Activated CD8-positive, alpha-beta memory T cell treated with anti-CD3 and anti-CD28 coated beads for 1 hour (primary cell): ENCODE results near the gene MCF2L.
"Not testable (repeated sequence)": the region's sequence is repeated elsewhere in the genome, so short reads cannot be mapped to it uniquely, and the experiment has no call there.

ENCODE experiments used
- DNase-seq, 2 donors: peaks; one replicate each; pipeline ENCODE4 v3.0.0-alpha.2; 2020; ENCODE audit warnings: low read depth in 1 of 2; ENCODE audit errors: extremely low read depth in 1 of 2

The MCF2L gene

GRCh38 chr13:113062691-113063090, 93.7 kb downstream of the MCF2L start:
- DNase-seq, result no peak

DNA sequence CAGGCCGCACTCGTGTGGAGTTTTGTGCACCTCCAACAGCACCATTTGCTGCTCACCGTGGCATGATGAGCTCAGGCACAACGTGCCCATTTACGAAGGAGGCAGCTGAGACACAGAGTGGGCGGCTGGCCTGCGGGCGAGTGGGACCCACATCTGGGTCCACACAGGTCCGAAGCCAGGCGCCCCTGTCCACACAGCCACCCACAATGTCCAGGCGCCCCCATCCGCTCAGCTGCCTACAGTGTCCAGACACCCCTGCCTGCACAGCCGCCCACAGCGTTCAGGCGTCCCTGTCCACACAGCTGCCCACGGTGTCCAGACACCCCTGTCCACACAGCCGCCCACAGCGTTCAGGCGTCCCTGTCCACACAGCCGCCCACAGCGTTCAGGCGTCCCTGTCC, 94.1 kb downstream of the MCF2L start:
- no peak for DNase-seq

DNA sequence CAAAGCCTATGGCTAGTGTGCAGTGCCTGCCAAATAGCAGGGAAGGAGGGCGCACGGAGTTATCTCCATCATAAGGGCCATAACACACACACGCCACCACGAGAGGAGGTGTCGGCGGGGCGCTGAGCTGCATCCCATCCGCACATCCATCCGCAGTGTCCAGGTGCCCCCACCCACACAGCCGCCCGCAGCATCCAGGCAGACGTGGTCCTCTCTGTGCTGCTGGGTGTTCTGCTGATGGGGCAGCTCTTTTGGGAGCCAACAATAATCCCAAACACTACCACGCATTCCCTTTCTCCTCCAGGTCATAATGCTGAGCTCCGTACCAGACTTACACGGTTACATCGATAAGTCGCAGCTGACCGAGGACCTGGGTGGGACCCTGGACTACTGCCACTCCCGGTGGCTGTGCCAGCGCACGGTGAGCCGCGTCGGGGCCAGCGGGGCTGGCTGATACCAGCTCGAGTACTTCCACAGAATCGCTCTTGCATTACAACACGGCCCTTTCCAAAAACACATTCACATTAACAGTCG, 95.1 kb downstream of the MCF2L start:
- no peak for DNase-seq

DNA sequence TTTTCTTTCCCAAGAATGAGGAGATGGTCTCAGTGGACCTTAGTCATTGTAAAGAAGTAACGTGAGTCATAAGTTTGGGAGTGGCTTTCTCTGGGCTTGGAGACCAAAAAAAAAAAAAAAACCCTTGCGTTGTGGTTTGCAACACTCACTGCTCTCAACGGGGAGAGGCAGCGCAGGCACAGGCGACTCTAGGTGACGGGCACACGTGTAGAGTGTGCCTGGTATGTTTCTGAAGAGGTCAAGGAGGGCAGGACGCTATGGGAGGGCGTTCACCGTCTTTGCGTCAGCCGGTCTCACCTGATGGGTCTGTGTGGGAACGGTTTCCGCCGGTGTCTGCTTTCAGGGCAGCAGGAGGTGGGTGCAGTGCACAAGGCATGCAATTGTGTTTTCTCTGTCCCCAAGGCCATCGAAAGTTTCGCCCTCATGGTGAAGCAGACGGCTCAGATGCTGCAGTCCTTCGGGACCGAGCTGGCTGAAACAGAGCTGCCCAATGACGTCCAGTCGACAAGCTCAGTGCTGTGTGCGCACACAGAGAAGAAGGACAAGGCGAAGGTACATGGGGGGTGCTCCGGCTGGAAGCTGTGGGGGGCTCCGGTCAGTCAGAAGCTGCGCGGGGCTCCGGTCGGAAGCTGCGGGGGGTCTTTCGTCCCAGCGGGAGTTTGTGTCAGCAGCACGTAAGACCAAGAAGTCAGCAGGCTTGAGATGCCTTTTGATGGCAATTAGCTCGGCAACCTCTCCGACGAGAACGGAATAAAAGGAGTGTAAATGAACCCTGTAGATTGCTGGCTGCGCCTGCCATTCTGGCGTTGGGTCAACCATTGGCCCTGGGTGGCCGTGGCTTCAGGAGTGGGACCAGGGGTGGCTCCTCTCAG, 95.8 kb downstream of the MCF2L start:
- DNase-seq, result no peak

GRCh38 chr13:113065406-113066141, 96.6 kb downstream of the MCF2L start:
- no peak for DNase-seq

- no peak for DNase-seq
These were observed 97.1 kb downstream of the MCF2L start for GRCh38 chr13:113066142-113066455.

- DNase-seq, result no peak
These were observed 97.7 kb downstream of the MCF2L start for GRCh38 chr13:113066746-113067145.

DNA sequence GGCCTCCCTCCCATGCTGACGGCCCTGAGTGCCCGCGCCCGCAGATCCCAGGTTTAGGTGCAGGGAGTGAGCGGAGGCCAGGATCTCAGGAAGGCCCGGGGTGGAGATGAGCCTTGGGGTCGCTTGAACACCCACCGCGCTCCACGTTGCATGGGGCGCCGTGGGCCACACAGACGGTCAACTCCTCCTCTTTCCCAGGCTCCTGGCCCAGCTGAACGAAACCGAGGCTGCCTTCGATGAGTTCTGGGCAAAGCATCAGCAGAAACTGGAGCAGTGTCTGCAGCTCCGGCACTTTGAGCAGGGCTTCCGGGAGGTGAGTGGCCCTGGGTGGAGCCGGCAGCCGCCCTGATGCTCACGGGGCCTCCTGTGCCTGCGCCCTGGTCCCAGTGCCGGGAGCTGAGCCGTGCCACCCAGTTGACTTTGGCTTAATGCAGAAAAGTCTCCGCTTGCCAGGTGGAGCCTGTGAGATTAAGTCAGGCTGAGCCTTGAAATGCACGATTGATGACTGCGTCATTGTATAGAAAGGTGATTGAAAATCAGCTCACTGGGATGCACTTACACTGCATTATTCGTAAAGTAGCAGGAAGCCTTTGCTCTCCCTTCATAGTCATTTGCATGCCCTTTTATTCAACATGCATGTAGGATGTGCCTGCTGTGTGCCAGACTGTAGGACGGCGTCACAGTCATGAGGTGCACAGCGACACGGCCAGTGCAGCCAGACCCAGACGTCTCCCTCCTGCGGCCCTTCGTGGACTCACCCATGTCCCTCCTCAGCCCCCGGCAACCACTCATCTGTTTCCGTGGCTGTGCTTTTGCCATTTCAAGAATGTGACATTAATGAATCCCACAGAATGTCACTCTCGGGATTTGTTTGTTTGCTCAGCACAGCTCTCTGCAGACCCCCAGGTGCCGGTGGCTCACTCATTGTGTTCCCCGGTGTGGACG, 101.1 kb downstream of the MCF2L start:
- no peak for DNase-seq

- DNase-seq, result no peak
These were observed 101.8 kb downstream of the MCF2L start for GRCh38 chr13:113070855-113071254.

DNA sequence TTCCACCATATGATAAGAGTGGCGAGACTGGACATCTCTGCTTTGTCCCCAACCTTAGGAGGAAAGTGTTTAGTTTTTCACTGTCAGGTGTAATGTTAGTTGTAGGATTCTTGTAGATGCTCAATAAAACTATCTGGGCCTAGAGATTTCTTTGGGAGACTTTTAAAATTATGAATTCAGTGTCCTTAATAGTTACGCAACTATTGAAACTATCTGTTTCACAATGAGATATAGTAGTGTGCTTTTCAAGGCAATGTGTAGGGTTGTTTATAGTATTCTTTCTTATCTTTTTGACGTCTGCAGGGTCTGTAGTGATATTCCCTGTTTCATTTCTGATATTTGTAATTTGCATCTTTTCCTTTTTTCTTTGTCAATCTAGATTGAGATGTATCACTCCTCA, 103.4 kb downstream of the MCF2L start:
- DNase-seq, result no peak

DNA sequence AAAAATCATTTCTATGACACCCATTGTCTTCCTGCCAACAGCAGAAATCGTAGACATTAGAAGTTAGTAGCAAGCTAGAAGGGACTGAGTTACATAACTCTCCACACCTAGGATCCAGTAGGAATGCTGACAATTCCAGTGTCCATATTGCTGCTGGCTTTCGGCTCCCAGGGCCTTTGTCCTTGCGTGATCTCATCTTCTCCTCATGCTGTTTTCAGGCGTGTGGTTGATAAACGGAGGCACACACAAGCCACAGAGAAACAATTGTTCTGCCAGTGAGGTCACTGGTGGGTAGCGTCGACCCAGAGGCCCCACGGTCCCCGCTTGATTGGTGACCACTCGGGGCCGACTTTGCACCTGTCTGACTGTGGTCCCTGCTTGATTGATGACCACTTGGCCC, 104.9 kb downstream of the MCF2L start:
- no peak for DNase-seq

GRCh38 chr13:113074401-113074800, 105.4 kb downstream of the MCF2L start:
- DNase-seq, result no peak

DNA sequence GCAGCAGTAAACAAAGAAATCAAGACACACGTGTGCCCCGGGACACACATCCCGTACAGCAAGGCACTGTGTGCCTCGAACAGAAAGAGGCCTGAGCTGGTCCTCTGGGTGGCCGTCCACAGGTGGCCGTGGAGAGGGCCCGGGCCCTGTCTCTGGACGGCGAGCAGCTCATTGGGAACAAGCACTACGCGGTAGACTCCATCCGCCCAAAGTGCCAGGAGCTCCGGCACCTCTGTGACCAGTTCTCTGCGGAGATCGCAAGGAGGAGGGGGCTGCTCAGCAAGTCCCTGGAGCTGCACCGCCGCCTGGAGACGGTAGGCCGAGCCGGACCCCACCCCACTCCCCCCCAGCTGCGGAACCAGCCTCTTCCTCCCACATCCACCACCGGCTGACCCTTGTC, 105.9 kb downstream of the MCF2L start:
- no peak for DNase-seq

GRCh38 chr13:113075711-113076110, 106.7 kb downstream of the MCF2L start:
- no peak for DNase-seq

GRCh38 chr13:113076681-113077401, 107.8 kb downstream of the MCF2L start:
- no peak for DNase-seq

DNA sequence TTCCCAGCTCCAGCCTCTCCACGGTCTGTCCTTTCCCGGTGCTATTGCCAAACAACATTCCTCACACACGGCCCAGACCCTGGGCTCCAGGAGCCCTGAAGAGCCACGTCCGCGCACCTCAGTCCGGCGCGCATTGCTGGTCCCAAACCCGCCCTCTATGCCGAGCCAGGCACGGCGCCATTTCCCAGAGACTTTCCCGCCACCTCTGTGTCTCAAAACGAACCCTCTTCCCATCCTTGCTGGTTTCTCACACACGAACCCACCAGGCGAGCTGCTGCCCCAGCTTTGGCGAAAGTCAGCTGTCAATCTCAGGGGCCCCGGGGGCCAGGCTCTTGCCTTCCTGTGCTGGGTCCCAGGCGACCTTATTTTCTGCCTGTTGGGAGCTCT, 108.5 kb downstream of the MCF2L start:
- no peak for DNase-seq

GRCh38 chr13:113077953-113078901, 109.2 kb downstream of the MCF2L start:
- no peak for DNase-seq

GRCh38 chr13:113078902-113079780, 110.1 kb downstream of the MCF2L start:
- DNase-seq, result no peak

- DNase-seq, result not testable (repeated sequence)
These were observed 110.7 kb downstream of the MCF2L start for GRCh38 chr13:113079781-113080080.
